Left colon (tissue), 2 donors: ENCODE results near the gene DUSP28. TPM values are rescaled to one million over a fixed set of nuclear protein-coding genes. Genes with fewer than 3 reads are reported as not detected.
"Not testable (repeated sequence)": the region's sequence is repeated elsewhere in the genome, so short reads cannot be mapped to it uniquely, and the experiment has no call there.

Source experiments
- ATAC-seq: fragments of 200-7000 bp; cut with Tn5 transposase; one replicate; pipeline ENCODE4 v1.9.1; 2020; ENCODE audit warnings: mild to moderate bottlenecking, moderate library complexity
- DNase-seq, 2 donors: peaks; one replicate each; pipeline ENCODE4 v3.0.0-alpha.2; 2020
- intact Hi-C, 2 donors: fragments of 100-400 bp; cut with DNase I in 1 of 2; cut with micrococcal nuclease in 1 of 2; formaldehyde crosslinking; loops; one replicate each; pipeline versions ENCODE4 v1.11.2 to v1.14.0; 2022; cut with DNase I, micrococcal nuclease
- total RNA-seq, 2 donors: library from RNA; stranded (reverse); fragmentation: NEBNext Ultra II Directional; extraction: Animal tissue kit (Norgen Biotek cat#: 25700); gene quantifications; one replicate each; pipeline ENCODE4 v1.2.1, GENCODE V29; 2021
- donor health status: DM: no; HTN: no; CAD: no.
- donor health status: DM: yes; HTN: yes; CAD: no.

DUSP28 gene
- total RNA-seq, 2 donors from 2014 or later = 4.1 to 6.0 TPM

DNA sequence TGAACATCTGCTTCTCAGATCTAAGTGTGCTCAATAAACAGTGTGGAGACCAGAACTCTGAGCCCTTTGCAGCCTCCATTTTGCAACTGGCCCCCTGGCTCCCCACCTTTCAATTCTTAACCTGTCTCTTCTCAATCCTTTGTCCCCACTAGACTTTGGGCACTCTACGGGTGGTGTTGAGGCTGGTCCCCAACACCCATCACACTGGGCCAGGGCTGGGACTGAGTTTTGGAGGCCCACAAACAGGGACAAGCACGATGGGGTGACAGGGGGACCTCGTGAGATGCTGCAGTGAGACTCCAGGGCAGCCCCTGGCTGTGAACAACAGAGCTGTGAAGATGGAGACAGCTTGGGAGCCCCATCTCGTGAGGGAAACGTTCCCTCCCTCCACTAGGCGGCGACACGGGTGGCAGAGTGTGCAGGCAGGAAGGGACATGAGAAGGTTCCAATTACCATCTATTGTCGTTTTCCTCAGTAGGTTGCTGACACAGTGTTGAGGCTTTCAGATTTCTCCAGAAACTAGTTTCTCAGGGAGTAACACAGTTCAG, 3.5 kb upstream of the DUSP28 start:
- DNase-seq (peak in 1 of 2 donors; percentile 50), ATAC-seq (no peak)
- intact Hi-C loops = no loop called here

DNA sequence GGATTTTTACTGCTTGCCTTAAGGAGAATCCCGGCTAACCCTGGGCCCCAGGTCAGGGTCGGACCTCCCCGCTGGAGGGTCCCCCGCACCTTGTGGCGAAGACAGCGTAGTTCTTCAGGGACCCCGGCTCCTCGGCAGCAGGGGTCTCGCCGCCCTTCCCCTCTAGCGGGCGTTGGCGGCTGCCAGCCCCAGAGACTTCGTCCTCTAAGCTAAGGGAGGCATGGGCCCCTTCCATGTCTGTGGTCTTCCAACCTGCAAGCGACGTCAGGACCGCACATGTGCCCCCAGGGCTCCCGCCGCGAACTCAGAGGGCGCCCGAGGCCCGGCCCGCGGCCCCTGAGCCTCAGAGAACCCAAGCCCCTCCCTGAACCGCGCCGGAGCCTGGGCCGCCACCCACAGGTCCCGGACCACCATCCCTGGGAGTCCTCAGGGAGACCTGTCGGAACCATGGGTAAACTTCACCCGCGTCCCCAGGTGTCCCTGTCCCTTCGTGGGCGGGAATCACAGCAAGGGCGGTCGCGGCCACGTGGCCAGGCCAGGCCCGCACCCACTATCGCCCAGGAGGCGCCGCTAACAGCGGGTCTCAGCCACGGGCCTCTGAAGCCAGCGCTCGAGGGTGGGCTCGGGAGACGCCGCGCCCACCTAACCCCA, 2.9 kb upstream of the DUSP28 start:
- no peak for ATAC-seq
- peak in 1 of 2 donors; percentile 27 for DNase-seq
- intact Hi-C loops = no loop called here

GRCh38 chr2:240557808-240558207, 2.3 kb upstream of the DUSP28 start, which contains the start of gene ANKMY1:
TSS of gene ANKMY1 (minus strand) at chr2:240557988. CDS start at chr2:240557335, 653 bp downstream.
- ATAC-seq = peak; percentile 34
- intact Hi-C loops = no loop called here

GRCh38 chr2:240558236-240558761, 1.9 kb upstream of the DUSP28 start:
- ATAC-seq = no peak
- intact Hi-C loops = no loop called here
- peak in 1 of 2 donors; percentile 19 for DNase-seq

More at GRCh38 chr2:240557808-240558207, 2.3 kb upstream of the DUSP28 start, which contains the start of gene ANKMY1:
- peak; percentile 70 to 81 for DNase-seq

- intact Hi-C loops = no loop called here
- no peak for DNase-seq
- ATAC-seq = no peak
Observed at GRCh38 chr2:240559286-240559685, 871 bp upstream of the DUSP28 start.

DNA sequence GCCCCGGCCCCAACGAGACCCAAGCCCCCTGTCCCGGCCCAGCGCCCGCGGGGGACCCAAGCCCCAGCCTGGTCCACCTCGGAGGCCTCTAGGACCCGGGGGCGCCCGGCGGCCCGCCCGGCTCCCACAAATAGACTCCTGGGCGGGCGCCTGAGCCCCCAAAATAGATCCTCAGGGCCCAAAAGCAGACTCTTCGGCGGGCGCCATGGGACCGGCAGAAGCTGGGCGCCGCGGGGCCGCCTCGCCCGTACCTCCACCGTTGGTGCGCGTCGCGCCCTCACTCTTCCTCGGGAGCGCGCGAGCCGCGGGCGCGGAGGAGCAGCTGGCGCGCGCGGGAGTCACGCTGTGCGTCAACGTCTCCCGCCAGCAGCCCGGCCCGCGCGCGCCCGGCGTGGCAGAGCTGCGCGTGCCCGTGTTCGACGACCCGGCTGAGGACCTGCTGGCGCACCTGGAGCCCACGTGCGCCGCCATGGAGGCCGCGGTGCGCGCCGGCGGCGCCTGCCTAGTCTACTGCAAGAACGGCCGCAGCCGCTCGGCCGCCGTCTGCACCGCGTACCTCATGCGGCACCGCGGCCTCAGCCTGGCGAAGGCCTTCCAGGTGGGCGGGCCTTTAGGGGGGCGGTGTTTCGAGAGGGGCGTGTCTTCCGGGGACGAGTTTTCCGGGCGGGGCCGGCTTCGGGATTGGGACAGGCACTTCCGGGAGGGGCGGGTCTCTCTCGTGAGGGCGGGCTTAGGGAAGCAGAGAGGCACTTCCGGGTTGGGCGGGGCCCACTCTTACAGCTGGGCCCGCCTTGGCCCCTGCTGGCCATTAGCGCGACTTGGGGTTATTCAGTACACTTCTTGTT, 545 bp downstream of the DUSP28 start:
- intact Hi-C loops = no loop called here
- peak; percentile 72 for ATAC-seq
- DNase-seq = peak; percentile 100

DNA sequence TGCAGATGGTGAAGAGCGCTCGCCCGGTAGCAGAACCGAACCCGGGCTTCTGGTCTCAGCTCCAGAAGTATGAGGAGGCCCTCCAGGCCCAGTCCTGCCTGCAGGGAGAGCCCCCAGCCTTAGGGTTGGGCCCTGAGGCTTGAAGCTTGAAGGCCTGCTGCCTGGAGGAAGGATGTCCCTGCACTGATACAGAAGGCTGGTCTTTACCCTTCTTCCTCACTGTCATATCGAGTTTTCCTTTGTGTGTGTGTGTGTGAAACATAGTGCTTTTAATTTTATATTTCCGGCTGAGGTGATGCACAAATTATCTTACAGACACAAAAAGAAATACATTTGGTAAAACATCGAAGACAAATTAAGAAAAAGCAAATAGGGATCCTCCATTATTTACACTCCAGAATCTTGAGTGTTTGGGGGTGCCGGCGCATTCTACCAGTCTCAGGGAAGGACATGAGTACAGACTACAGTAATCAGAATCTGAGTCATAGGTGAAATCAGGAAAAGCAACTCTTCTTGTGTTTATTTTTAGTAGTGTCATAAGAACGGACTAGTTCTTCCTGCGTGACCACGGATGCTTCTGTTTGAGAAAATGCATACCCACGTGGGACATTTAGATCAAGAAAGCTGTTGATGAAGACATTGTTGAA, 1.3 kb downstream of the DUSP28 start:
- peak; percentile 0 for ATAC-seq
- intact Hi-C loops = no loop called here
- DNase-seq = peak; percentile 28 to 29

GRCh38 chr2:240563231-240563630, 3.1 kb downstream of the DUSP28 start:
- peak in 1 of 2 donors; percentile 15 for DNase-seq
- ATAC-seq, intact Hi-C loops: not testable (repeated sequence)

- ATAC-seq (no peak), DNase-seq (peak; percentile 6 to 25)
- intact Hi-C loops = no loop called here
Observed at GRCh38 chr2:240563951-240564560, 3.9 kb downstream of the DUSP28 start.

DNA sequence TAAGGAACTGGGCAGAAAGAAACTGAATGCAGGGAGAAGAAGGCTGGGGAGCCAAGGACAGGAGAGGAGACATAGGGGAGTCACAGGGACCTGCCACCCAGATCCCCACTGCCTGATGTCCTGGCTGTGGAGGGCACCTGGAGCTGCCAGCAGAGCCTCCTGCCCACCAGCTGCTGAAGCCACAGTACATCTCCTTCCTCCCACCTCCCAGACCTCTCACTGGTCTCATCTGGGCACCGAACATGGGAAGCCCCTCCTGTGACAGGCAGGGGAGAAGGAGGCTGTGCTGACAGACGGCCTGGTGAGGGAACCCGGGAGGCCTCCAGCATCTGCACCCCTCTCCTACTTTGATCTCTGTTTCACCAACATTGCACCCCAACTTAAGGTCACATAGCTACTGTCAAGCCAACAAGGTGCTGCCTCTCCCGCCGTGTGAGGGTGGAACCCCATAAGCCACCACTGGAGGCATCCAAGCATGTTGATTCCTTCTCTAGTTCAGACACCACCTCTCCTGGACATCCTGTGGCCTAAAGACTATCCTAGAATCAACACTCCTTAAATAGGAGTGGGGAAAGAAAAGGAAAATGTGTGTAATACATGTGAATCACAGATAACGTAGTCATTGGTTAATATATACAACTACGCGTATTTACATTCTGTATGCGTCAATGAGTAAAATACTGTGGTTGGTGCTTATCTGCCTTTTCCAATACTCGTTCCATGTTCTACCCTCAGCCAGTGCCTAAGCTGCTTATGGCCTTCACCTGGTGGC, 4.6 kb downstream of the DUSP28 start:
- DNase-seq (peak in 1 of 2 donors; percentile 26), ATAC-seq (no peak)
- intact Hi-C loops = no loop called here

- ATAC-seq (peak; percentile 40), DNase-seq (peak; percentile 84 to 91)
- intact Hi-C loops = no loop called here
Observed at GRCh38 chr2:240565333-240566202, 5.4 kb downstream of the DUSP28 start.

DNA sequence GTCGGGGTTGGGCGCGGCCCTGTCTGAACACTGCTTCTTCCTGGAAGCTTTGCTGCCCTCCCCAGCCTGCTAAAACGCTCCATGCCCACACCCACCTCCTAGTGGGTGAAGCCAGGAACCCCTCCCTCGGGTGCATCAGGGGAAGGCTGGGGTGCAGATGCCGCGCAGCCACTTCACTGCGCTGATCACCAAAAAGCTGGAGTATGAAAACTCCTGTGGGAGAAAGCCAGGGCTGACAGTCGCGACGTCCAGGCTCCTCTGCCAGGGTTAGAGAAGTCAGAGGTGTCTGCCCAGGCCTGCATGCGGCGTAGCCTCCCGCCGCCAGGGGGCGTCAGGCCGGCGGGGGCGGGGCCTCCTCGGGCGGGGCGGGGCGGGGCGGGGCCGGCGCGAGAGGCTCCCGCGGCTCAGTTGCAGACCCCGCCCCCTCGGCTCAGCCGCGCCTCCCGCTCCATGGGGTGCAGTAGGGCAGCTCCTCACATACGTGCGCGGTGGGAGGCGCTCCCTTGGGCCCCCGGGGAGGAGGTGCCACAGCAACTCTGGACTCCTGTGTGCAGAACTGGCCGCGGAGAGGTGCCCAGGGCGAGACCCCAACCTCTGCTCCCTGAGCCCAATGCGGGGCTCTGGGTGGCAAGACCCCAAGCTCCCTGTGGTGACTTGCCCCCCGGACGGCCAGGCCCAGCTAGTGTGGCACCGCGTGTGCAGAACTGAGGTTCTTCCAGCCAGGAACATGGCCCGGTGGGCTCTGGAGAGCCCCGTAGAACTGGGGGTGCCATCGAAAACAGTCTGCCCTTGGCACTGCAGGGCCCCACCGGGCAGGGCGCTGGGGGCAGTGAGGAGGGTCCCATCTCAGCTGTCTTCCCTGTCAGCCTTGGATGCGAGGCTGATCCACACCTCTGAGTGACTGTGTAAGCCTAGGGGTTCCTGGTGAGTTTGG, 6.3 kb downstream of the DUSP28 start:
- DNase-seq = peak; percentile 98
- intact Hi-C loops = no loop called here
- ATAC-seq = peak; percentile 71

GRCh38 chr2:240567137-240567871, 7.1 kb downstream of the DUSP28 start:
- DNase-seq (peak; percentile 49 to 57), ATAC-seq (peak; percentile 24)
- intact Hi-C loops = no loop called here

DNA sequence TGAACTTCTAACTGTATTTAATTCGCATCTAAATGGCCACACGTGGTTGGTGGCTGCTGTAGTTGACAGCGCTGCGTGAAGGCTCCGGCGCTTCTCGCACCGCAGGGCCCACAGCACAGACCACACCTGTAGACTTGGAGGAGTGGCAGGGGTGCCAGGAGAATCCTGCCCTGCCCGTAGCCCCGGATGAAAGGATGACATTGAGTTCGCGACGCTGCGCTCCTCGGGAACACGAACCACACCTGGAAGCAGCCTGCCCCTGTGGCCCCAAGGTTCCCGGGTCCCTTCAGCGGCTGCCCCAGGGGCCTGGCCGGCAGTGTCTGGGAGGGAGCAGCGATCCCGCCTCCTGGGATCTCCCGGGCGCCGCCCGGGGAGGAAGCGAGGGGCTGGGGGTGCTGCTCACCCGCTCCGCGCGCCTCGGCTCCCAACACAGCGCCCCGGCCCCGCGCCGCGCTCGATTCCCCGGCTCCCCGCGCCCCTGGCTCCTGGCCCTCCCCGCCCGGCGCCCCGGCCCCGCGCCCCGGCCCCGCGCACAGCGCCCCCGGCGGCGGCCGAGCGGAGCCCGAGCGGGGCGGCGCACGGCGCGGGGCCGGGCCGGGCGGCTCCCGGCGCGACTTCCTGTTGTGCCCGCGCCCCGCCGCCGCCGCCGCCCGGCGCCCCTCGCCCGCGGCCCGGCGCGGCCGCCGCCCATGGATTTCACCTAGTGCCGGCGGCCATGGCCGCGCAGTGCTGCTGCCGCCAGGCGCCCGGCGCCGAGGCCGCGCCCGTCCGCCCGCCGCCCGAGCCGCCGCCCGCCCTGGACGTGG, 7.9 kb downstream of the DUSP28 start, which contains the start of gene RNPEPL1:
RNPEPL1 (plus strand) TSS at position 613 of the 806 bp plus-strand sequence; CDS start at position 716, 103 bp downstream.
- ATAC-seq = peak; percentile 33
- intact Hi-C loops = no loop called here
- peak; percentile 43 to 68 for DNase-seq
